T-helper 2 cell treated with Interferon-gamma antibody and Interleukin-4, amounts not matched to agents 100 ng/mL and 5 ng/mL, for 36 hours (primary cell): ENCODE results near the gene PRKCH. TPM values are rescaled to one million over a fixed set of nuclear protein-coding genes. Genes with fewer than 3 reads are reported as not detected.

ENCODE experiments used
- intact Hi-C: fragments of 100-400 bp; cut with micrococcal nuclease; formaldehyde crosslinking; loops from one replicate; pipeline ENCODE4 v1.15.1; 2023
- total RNA-seq: library from RNA; stranded (reverse); gene quantifications from 2 replicates; pipeline ENCODE4 v1.2.3, GENCODE V29; 2022

Gene PRKCH
- total RNA-seq, 1 donor from 2014 or later = 169 TPM

DNA sequence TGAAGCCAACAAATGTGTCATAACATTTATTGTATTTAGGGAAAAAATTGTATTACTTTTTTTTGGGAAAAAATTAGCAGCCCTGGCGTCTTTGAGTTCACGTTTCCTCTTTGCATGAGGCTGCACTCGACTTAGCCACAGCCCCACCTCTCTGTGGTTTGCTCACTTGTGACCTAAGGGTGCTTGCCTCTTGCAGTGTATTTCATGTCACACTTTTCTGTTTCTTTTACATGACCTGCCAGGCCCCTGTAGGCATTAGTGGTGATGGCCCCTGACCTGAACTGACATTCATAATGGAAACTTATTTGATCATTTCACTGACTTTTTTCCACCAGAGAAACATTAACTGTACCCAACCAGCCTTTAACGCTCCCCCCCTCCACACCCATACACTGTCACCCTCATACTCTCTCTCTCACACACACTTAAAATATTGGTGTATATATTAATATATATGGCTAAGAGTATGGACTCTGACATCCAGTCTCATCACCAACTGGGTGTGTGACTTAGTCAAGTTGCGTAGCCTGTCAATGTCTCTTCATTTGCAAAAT lies 122.9 kb downstream of the PRKCH start:
- intact Hi-C loops = loop anchor here (1.0 kb wide), 2 partner anchors 8 to 102 kb away; no protein-coding TSS in a partner anchor

DNA sequence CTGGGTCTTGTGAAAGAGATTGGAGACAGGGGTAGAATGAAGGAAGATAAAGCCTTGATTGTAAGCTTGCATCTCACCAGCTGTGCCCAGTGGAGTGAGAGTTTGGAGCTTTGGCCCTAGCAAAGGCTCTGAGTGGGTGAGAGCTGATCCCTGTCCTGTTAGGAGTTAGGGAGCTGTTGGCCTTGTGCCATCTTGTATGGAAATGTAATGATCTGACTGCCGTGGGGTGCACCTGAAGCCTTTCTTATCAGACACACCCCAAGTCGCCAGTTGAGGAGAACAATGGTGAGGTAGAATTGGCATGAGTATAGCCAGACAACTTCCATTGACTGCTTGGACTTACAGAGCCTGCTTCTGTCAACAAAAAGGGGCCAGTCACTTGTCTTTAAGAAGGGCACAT lies 130.1 kb downstream of the PRKCH start:
- intact Hi-C loops = loop anchor here (5.0 kb wide), 2 partner anchors 34 to 129 kb away; partner anchors contain the start of gene PRKCH

DNA sequence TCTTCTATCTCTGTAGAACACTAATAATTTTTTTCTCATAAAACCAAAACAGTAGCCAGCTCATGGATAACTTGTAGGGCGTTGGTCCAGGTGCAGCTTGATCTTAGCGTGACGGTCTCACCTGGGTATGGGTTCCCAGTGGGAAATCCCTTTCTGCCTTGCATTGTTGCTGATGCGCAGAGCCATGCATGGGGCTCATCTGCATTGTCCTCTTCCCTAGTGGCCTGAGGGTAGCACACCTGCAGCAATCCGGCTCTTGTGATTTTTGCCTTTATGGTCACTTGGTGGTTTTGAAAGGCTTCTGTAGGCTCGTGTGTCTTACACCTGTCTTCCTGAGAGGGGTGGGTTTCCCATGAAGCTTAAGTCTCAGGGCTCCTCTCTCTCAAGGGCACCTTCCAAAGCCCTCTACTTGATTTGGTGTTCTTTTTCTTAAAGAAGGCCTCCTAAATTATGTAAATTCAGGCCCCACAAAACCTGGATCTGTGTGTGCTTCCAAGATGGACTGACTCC lies 130.6 kb downstream of the PRKCH start:
- intact Hi-C loops = loop anchor here (1.0 to 5.0 kb wide), 7 partner anchors 8 to 155 kb away; partner anchors contain the start of gene PRKCH

DNA sequence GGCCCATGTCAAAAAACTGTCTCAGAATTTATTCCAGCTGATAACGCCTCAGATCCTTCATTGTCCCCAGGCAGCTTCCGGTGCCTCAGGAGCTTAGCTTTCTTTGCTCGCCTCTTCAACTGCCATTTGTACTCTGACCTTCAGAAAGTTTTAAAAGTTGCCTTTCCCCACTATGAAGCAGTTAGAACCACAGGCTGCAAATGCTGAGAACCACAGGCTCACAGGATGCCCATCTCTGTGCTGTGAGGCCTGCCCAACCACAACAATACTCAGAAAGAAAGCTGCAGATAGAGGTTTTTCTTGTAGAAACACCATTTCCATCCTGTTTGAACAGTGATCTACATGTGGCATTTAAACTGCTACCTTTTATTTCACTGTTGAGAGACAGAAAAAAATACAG lies 131.1 kb downstream of the PRKCH start:
- intact Hi-C loops = loop anchor here (1.0 to 5.0 kb wide), 7 partner anchors 8 to 156 kb away; partner anchors contain the start of gene PRKCH

DNA sequence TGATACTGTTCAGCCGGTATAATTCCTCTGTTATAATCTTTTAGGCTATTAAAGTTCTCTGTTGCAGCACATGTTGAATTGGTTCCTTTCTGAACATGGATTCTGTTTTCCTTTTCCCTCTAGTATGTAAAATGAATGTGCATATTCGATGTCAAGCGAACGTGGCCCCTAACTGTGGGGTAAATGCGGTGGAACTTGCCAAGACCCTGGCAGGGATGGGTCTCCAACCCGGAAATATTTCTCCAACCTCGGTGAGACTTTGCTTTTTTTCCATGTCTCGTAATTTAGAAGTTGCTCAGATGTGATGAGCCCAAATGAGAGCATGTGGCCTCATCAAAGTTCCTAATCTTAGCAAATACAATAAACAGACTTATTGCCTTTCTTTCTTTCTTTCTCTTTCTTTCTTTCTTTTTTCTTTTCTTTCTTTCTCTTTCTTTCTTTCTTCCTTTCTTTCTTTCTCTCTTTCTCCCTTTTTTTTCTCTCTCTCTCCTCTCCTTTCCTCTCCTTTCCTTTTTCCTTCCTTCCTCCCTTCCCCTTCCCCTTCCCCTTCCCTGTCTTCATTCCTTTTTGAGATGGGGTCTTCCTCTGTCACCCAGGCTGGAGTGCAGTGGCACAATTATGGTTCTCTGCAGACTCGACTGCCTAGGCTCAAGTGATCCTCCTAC lies 131.9 kb downstream of the PRKCH start:
- intact Hi-C loops = loop anchor here (2.0 to 5.0 kb wide), 4 partner anchors 20 to 156 kb away; partner anchors contain the start of gene PRKCH

DNA sequence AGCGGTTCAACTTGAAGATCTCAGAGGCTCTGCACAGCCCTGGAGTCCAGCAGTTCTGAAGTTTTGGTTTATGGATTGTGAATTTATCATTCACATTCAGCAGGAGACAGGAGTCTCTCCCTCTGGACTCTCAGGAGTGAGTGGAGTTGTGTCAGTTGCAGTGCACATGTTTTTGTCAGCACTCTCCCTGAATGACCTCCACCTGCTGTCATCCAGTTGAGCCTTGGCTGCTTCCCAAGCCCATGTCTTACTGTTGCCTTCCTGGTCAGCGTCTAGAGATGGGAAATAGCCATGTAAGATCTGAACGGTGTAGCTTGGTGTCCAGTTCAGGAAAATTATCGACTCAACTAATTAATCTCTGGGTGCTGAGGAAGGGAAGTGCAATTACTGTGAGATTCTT lies 133.2 kb downstream of the PRKCH start:
- intact Hi-C loops = loop anchor here (5.0 kb wide), 2 partner anchors 37 to 132 kb away; partner anchors contain the start of gene PRKCH

DNA sequence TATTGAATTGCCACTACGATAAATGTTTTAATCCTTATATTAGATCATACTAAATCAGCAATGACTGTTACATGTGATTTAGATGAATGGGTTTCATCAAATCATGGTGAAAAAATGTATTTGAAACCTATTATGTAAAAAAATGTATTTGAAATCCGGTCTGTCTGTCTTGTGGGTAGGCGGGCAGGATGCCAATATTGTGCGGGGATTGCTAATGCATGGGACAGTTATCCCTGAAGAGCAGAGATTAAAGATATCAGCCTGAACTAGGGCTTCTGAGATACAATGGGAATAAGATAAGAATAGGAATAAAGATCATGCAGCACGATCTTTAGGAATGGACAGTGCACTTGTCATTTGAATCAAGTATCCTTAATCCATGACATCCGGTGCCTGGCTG lies 134.0 kb downstream of the PRKCH start:
- intact Hi-C loops = no loop called here

DNA sequence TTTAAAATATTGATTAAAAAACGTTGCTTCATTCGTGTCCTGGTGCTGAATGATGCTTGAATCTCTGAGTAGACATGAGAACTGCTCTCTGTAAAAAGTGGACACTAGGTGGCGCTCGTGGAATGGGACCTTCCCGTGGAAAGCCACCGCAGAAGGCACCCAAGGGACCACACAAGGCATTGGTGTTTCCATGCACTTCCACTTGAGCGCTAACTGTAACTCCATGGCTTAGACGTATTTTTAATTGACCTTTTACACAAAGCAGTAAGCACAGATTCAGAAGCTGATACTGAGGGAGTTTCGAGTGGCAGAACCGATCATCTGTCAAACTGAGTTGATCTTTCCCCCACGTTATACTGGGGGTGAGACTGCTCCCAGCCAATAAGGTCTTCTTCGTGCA lies 135.3 kb downstream of the PRKCH start:
- intact Hi-C loops = no loop called here

DNA sequence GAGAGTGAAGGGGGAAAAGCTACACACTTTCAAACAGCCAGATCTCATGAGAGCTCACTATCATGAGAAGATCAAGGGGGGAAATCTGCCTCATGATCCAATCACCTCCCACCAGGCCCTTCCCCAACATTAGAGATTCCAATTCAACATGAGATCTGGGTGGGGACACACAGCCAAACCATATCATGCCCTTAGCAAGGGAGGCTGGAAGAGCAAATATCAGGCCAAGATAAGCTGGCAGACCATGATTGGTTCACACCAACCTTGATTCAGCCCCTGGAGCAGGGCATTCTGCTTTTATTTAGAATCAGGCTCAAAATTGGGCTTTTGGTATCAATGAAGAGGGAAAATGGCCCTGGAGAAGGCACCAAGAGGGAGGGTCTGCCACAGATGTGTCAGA lies 137.4 kb downstream of the PRKCH start:
- intact Hi-C loops = no loop called here

DNA sequence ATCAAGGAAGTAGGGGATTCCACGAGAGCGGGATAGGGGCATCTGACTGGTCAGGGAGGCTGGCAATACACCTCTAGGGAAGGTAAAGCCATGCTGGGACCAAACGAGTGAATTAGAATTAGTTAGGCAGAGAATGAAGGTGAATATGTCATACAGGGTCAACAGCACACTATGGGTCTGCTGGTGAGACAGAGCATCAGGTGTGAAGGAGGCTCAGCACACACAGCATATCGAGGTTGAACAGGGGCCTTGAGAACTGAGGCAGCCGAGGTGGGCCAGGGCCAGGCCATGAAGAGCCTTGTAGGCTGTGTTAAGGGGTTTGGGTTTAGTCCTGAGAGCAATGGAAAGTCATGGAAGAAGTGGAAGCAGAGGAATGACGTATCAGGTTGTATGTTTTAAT lies 137.8 kb downstream of the PRKCH start:
- intact Hi-C loops = no loop called here

DNA sequence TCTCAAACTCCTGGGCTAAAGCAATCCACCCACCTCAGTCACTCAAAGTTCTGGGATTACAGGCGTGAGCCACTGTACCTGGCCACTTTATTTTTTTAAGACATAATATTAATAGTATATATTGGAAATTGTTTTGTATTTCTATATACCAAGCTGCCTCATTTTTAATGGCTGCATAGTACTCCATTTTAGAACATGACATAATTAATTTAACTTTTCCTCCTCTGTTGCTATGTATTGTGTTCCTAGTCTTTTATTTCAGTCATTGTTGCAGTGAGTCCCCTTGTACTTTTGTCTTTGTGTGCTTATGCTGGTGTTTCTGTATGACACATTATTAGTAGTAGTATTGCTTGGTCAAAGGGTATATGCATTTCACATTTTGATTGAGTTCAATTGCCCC lies 138.7 kb downstream of the PRKCH start:
- intact Hi-C loops = loop anchor here (5.0 kb wide), 1 partner anchor 667 kb away; no protein-coding TSS in a partner anchor

DNA sequence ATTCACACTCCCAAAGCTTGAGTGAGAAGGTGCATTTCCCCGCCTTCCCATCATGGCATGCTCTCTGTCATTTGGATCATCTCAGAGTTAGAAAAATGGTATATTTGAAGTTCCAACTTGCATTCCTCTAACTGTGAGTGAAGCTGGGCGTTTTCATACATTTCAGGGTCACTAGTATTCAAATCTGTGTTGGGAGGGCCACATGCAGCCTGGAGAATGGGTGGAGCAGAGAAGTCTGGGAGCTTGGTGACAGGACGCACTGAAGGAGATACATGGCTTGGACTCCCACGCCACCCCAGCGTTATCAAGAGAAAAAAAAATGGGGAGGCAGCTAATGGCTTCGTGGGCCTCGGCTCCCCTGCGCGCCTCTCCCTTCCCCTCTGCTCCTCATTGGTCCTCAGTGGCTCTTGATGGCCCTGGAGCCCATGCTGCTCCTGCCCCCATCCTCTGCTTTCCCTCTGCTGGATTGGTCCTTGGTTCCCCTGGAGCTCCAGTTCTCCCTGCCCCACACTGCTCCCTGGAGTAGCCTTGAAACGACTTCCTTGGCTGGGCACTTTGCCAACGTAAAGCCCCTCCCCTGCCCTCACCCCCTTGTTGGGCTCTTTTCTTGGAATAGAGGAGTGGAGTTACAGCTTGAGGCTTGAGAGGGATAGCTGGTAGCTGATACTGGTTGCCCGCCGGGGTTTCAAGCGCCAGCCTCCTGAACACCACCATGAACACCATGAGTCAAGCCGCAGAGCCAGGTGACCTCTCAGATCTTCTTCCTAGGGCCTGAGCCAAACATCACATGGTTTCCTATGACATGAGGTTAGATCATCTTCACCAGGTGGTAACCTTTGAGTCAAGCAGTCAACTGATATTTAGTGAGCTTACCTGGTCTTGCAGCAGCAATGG lies 139.6 kb downstream of the PRKCH start:
- intact Hi-C loops = loop anchor here (1.0 to 5.0 kb wide), 3 partner anchors 269 to 666 kb away; no protein-coding TSS in a partner anchor

DNA sequence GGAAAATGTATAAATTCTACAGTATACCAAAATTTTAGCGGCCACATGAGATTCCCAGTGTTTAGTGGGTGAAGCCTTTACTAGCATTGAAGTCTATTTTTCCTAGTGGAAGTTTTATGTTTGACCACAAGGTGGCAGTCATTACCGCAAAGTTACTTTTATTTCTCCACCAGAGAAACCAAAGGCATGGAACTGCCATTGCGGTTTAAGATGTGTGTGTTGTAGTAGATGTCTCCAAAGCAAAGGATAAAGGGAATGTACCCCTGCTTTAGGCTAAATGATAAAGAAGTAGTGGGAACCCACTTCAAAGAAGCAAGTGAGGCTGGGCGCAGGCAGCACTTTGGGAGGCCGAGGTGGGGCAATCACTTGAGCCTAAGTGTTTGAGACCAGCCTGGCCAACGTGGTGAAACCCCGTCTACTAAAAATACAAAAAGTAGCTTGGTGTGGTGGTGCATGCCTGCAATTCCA lies 140.5 kb downstream of the PRKCH start:
- intact Hi-C loops = loop anchor here (1.0 to 5.0 kb wide), 3 partner anchors 268 to 665 kb away; no protein-coding TSS in a partner anchor

DNA sequence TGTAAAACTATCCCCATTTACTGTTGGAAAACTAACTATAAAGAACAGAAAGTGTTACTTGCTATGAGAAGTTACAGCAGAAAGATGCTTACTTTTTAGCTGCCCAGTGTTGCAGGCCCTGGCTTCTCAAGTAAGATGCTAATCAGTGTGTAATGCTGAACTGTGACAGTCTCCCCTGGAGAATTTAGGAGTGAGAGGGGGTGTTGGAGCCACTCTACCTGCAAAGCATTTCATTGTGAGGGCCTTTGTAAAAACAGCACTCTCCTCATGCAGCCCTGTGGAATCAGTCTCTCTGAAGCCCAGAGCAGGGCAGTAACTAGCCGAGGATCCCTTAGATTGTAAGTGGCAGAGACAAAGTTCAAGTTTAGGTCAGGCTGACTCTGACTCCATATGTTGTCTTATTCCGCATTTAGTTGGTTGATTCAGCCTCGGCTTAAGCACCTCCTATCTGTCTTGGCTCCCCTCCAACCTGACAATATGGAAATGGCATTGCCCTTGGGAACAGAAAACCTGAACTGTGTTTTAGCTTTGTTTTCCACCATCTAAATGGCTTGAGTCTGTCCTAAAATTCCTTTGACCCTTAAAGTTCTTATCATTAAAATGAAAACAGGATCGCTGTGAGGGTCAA lies 141.3 kb downstream of the PRKCH start:
- intact Hi-C loops = loop anchor here (5.0 kb wide), 1 partner anchor 665 kb away; no protein-coding TSS in a partner anchor

DNA sequence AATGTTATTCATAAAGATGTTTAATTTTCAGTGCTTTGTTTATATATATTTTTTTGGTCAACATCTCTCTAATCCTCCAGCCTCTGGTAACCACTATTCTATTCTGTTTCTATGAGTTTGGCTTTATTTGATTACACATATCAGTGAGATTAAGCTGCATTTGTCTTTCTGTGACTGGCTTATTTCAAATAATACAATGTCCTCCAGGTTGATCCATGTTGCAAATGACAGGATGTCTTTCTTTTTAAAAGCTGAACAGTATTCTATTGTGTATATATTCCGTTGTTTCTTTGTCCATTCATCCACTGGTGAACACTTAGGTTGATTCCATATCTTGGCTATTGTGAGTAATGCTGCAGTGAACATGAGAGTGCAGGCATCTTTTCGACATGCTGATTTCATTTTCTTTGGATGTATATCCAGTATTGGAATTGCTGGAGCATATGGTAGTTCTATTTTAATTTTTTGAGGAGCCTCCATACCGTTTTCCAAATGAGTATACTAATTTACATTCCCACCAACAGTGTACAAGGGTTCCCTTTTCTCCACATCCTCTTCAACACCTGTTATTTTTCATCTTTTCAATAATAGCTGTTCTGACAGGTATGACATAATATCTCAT lies 142.4 kb downstream of the PRKCH start:
- intact Hi-C loops = loop anchor here (5.0 kb wide), 1 partner anchor 664 kb away; no protein-coding TSS in a partner anchor

DNA sequence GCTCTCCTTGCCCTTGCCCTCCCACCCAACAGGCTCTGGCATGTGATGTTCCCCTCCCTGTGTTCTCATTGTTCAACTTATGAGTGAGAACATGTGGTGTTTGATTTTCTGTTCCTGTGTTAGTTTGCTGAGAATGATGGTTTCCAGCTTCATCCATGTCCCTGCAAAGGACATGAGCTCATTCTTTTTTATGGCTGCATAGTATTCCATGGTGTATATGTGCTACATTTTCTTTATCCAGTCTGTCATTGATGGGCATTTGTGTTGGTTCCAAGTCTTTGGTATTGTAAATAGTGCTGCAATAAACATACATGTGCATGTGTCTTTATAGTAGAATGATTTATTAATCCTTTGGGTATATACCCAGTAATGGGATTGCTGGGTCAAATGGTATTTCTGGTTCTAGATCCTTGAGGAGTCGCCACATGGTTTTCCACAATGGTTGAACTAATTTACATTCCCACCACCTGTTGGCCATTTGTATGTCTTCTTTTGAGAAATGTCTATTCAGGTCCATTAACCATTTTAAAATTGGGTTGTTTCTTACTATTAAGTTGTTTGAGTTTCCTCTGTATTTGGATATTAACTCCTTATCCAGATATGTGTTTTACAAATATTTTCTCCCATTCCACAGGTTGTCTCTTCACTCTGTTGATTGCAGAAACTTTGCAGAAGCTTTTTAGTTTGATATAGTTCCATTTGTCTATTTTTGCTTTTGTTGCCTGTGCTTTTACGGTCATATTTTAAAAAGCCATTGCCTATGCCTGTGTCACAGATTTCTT lies 143.4 kb downstream of the PRKCH start:
- intact Hi-C loops = loop anchor here (5.0 kb wide), 1 partner anchor 663 kb away; no protein-coding TSS in a partner anchor

DNA sequence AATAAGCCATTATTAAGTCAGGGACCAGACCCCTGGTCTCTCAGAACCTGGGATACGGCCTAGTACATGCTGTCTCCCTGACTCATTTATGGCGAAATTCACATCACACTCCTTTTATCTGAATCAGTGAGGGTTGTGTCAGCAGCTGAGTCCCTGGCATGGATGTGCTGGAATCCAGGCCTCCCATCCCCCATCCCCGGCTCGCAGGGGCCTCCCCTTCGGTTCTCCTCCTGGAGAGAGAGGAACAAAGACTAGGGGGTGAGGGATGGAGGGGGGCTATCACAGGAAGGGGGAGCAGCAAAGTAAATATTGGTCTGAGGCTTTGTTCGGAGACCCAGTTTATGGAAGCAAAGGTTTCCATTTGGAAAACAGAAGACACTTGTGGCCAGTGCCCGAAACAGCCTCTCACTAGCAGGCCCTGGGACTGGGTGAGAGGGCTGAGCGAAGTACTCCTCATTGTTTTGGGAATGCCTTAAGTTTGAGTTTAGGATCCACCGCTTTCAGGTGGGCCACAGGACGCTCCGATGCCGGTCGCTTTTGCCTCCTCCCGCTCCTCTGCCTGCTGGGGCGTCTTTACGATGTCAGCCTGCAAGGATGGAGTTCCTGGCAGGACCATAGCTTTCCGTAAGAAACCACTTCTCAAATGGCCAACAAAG lies 145.0 kb downstream of the PRKCH start:
- intact Hi-C loops = no loop called here

DNA sequence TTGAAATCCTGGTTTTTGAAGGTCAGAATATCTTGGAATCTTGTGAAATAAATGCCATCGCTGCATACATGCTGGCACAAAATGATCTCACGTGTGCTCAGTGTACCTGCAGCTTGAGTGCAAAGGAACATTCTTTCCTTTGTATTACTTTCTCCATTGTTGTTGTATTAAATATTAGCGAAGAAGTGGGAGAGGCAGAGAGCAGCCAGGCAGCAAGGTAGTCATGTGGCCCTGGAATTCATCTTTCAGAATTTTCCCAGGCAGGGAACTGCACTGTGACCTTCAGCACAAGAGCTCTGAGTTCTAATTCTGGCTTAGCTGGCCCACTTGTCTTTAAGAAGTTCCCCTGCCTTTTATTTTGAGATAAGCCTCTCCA lies 145.5 kb downstream of the PRKCH start:
- intact Hi-C loops = no loop called here

DNA sequence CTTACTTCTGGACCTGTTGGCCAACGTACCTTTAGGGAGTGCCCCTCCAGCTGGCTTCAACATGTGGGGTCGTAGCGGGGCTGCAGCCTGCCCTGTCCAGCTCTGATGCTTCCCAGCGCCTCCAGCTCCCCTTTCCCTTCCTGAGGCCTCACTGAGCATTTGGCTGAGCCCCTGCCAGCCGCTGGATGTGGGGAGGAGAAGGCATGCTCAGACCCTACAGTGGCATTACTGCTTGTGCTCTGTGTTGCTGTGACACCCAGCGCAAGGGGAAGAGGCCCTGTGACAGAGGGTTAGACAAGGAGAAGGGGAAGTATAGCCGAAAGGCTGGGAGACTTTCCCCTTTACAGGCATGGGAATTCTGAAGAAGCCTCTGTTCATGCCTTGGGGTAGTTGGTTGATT lies 145.9 kb downstream of the PRKCH start:
- intact Hi-C loops = no loop called here
